ENCODE results near the gene NECTIN2. TPM values are rescaled to one million over a fixed set of nuclear protein-coding genes. Genes with fewer than 3 reads are reported as not detected.
A peak's percentile ranks its signal among the peaks of the same experiment; 100 is the strongest.
"Not testable (repeated sequence)": the region's sequence is repeated elsewhere in the genome, so short reads cannot be mapped to it uniquely, and the experiment has no call there.

NECTIN2 gene
- total RNA-seq, 2 donors from 2014 or later = 112 to 125 TPM

DNA sequence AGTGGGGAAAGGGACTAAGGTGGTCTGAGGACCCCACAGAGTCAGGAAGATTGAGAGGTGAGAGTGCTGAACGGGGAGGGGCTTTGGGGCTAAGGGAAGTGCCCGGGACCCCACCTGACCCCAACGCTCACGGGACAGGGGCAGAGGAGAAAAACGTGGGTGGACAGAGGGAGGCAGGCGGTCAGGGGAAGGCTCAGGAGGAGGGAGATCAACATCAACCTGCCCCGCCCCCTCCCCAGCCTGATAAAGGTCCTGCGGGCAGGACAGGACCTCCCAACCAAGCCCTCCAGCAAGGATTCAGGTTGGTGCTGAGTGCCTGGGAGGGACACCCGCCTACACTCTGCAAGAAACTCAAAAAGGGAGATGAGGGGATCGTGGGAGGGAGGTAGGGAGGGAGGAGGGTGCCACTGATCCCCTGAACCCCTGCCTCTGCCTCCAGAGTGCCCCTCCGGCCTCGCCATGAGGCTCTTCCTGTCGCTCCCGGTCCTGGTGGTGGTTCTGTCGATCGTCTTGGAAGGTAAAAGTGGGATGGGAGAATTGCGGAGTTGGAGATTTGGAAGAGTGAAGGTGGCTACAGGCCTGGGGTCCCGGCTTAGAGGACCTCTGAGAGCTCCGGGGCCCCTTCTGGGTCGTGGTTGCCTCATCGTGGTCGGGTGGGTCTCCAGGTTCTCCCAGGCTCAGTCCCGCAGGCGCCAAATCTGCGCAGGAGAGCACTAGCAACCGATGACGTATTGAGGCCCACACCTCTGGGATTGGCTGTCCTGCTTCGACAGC, 68.5 kb downstream of the NECTIN2 start, which contains the start of gene APOC1:
APOC1 (plus strand) TSS at position 176 of the 774 bp plus-strand sequence; CDS start at position 460, 284 bp downstream.
- ATAC-seq (peak; percentile 93), DNase-seq (peak; percentile 78 to 83)
- intact Hi-C loops (cut with DNase I, micrococcal nuclease) = not testable (repeated sequence)

DNA sequence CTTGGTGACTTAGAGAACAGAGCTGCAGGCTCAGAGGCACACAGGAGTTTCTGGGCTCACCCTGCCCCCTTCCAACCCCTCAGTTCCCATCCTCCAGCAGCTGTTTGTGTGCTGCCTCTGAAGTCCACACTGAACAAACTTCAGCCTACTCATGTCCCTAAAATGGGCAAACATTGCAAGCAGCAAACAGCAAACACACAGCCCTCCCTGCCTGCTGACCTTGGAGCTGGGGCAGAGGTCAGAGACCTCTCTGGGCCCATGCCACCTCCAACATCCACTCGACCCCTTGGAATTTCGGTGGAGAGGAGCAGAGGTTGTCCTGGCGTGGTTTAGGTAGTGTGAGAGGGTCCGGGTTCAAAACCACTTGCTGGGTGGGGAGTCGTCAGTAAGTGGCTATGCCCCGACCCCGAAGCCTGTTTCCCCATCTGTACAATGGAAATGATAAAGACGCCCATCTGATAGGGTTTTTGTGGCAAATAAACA, 78.2 kb downstream of the NECTIN2 start:
- intact Hi-C loops (cut with DNase I, micrococcal nuclease) = no loop called here
- no peak for ATAC-seq
- DNase-seq = no peak

DNA sequence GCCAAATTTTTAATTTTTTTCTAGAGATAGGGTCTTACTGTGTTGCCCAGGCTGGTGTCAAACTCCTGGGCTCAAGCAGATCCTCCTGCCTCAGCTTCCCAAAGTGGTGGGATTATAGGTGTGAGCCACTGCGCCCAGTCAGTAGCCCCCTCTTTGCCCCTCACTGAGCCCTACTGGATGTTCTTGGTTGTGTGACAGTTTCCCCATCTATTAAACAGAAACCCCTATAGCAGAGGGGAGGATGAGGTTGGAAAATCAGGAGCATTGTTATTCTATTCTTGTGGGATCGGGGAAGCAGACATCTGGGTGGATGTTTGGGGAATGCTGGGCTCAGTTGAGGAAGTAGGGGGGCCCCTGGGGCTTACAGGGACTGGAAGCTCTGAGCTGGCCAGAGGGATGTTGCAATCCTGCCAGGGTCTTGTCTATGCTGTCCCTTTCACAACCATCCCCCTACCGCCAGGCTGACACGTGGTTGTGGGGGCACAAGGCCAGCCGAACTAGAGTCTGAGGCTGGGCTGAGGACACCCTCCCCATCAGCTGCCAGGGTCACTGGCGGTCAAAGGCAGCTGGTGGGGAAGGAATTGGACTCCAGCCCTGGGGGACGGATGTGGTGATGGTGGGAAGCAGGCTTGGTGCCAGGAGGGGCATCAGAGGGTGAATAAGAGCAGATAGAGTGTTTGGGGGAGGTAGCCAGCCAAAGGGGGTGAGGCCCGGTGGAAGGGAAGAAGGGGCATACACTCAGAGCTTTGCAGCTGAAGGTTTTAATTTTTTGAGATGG, 79.2 kb downstream of the NECTIN2 start:
- no peak for ATAC-seq

DNA sequence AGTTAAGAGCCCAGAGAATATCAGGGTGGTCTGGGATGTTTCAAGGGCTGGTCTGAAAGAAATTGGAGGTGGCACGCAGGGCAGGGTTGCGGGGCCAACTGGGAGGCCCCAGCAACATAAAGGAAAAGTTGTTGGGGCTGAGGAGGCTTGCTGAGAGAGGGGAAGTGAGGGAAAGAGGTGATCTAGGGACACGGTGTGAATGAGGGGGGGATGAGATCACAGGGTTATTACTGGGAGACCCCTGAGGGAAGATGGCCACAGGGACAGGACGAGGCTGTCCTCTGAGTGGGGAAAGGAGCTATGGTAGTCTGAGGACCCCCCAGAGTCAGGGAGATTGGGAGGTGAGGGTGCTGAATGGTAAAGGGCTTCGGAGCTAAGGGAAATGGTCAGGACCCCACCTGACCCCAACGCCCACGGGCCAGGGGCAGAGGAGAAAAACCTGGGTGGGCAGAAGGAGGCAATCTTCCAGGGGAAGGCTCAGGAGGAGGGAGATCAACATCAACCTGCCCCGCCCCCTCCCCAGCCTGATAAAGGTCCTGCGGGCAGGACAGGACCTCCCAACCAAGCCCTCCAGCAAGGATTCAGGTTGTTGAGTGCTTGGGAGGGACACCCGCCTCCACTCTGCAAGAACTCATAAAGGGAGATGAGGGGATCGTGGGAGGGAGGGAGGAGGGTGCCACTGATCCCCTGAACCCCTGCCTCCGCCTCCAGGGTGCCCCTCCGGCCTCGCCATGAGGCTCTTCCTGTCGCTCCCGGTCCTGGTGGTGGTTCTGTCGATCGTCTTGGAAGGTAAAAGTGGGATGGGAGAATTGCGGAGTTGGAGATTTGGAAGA, 80.4 kb downstream of the NECTIN2 start:
- ATAC-seq = peak; percentile 46
- intact Hi-C loops (cut with DNase I, micrococcal nuclease); DNase-seq: not testable (repeated sequence)

More for the DNA sequence above, 79.2 kb downstream of the NECTIN2 start:
- peak; percentile 52 to 69 for DNase-seq
- intact Hi-C loops (cut with DNase I, micrococcal nuclease) = no loop called here

DNA sequence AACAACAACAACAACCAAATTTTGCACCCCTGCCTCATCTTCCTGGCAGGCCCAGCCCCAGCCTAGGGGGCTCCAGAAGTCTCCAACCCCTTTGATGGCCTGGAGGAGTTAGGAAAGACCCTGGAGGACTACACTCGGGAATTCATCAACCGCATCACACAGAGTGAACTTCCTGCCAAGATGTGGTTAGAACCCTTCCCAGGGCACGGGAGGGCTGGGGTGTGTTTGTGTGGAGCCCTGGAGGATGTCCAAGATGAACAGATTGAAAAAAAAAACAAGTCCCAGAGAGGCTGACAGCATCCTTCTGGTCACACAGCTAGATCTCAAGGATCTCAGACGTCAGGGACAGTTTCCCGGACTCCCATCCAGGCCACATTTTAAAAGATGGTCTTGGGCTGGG, 81.6 kb downstream of the NECTIN2 start:
- DNase-seq = no peak
- intact Hi-C loops (cut with DNase I, micrococcal nuclease) = no loop called here
- ATAC-seq = no peak

DNA sequence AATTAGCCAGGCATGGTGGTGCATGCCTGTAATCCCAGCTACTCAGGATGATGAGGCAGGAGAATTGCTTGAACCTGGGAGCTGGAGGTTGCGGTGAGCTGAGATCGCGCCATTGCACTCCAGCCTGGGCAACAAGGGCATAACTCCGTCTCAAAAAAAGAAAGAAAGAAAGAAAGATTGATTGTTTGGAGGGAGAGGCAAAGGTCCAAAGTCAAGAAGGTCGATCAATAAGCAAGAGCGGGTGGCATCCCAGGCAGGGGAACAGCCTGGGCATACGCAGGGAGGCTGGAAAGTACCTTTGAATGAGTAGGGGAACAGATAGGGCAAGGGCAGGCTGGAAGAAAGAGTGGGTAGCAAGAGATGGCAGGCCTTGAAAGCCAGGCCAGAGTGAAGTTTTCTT, 84.0 kb downstream of the NECTIN2 start:
- intact Hi-C loops (cut with DNase I, micrococcal nuclease) = no loop called here
- ATAC-seq (no peak), DNase-seq (no peak)

DNA sequence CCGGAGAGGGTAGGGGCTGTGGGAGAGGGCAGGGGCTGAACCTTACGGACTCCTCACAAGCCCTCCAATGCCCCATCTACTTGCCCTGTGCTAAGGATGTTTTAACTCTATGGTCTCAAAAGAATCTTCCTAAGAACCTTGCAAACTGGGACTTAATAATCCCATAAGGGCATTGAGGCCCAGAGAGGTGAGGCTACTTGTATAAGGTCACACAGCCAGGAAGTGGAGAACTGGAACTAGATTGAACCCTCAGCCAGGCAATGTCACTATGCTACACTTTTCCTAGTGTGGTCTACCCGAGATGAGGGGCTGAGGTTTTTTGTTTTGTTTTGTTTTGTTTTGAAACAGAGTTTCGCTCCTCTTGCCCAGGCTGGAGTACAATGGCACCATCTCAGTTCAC, 85.4 kb downstream of the NECTIN2 start:
- no peak for ATAC-seq
- no peak for DNase-seq
- intact Hi-C loops (cut with DNase I, micrococcal nuclease) = no loop called here

Other genes with a start within 250 kb of the NECTIN2 start
- gene IGSF23, start 232.7 kb upstream of the NECTIN2 start, total RNA-seq = not detected
- gene PVR, start 202.4 kb upstream of the NECTIN2 start, total RNA-seq = 10 to 100 TPM; 31.0 to 35.7 TPM
- gene CEACAM19, start 174.8 kb upstream of the NECTIN2 start, total RNA-seq = 1 to 10 TPM; 6.5 to 6.6 TPM
- gene CEACAM16, start 147.1 kb upstream of the NECTIN2 start, total RNA-seq = under 1 TPM in 1 of 2 donors, not detected in 1; 0.45 TPM
- 100 to 1,000 TPM in 1 of 2 donors, 10 to 100 TPM in 1; 81.5 to 103 TPM for gene BCL3, start 97.6 kb upstream of the NECTIN2 start, total RNA-seq
- gene CBLC, start 68.4 kb upstream of the NECTIN2 start, total RNA-seq = 10 to 100 TPM; 79.1 to 84.4 TPM
- 10 to 100 TPM; 21.4 to 21.7 TPM for gene BCAM, start 37.2 kb upstream of the NECTIN2 start, total RNA-seq
- 10 to 100 TPM; 48.7 to 80.0 TPM for gene TOMM40, start 45.0 kb downstream of the NECTIN2 start, total RNA-seq
- gene APOE, start 59.5 kb downstream of the NECTIN2 start, total RNA-seq = 10 to 100 TPM; 14.6 to 88.2 TPM
- gene APOC1, start 68.3 kb downstream of the NECTIN2 start, total RNA-seq = 10 to 100 TPM in 1 of 2 donors, 1 to 10 TPM in 1; 2.8 to 23.8 TPM
- not detected for gene APOC4, start 95.9 kb downstream of the NECTIN2 start, total RNA-seq
- gene APOC2, start 99.8 kb downstream of the NECTIN2 start, total RNA-seq = 1 to 10 TPM in 1 of 2 donors, not detected in 1; 4.4 TPM
- gene CLPTM1, start 109.1 kb downstream of the NECTIN2 start, total RNA-seq = 100 to 1,000 TPM; 113 to 129 TPM
- 10 to 100 TPM; 11.8 to 40.9 TPM for gene RELB, start 155.2 kb downstream of the NECTIN2 start, total RNA-seq
- gene CLASRP, start 192.7 kb downstream of the NECTIN2 start, total RNA-seq = 10 to 100 TPM; 65.3 to 92.8 TPM
- gene ZNF296, start 230.2 kb downstream of the NECTIN2 start, total RNA-seq = 1 to 10 TPM; 4.0 to 6.1 TPM
- 10 to 100 TPM; 18.1 to 22.8 TPM for gene GEMIN7, start 233.0 kb downstream of the NECTIN2 start, total RNA-seq
- gene PPP1R37, start 246.9 kb downstream of the NECTIN2 start, total RNA-seq = 10 to 100 TPM; 31.6 to 33.1 TPM